SK-N-SH (cell line): Measurements from ENCODE around the gene HDAC2.
A peak's percentile ranks its signal among the peaks of the same experiment; 100 is the strongest.

Source experiments
- CHD2 ChIP-seq: fragments of 150-350 bp; IDR thresholded peaks from 2 replicates; pipeline ENCODE4 v1.6.1; 2018; ENCODE audit warnings: low read length; ENCODE audit not compliant: partially characterized antibody
- FOXJ3 ChIP-seq: sonication (generic); formaldehyde crosslinking; IDR thresholded peaks from 2 replicates; pipeline ENCODE4 v1.5.1; 2020; ENCODE audit warnings: mild to moderate bottlenecking, missing genetic modification reagents
- GABPA ChIP-seq: IDR thresholded peaks from 2 replicates; pipeline ENCODE4 v1.4.0; 2012; ENCODE audit warnings: low read depth, mild to moderate bottlenecking
- RXRA ChIP-seq: IDR thresholded peaks from 2 replicates; pipeline ENCODE4 v1.4.0; 2012; ENCODE audit warnings: low read depth, mild to moderate bottlenecking, borderline replicate concordance
- SIN3A ChIP-seq: IDR thresholded peaks from 2 replicates; pipeline ENCODE4 v1.6.1; 2012; ENCODE audit warnings: low read depth, mild to moderate bottlenecking, low read length, moderate library complexity, borderline replicate concordance
- SMC3 ChIP-seq: IDR thresholded peaks from 2 replicates; pipeline ENCODE4 v1.6.1; 2012; ENCODE audit warnings: low read depth, low read length, improper control_type of control experiment
- TAF1 ChIP-seq: IDR thresholded peaks from 2 replicates; pipeline ENCODE4 v1.6.1; 2012; ENCODE audit warnings: low read depth, mild to moderate bottlenecking, low read length, moderate library complexity, borderline replicate concordance
- TF ChIP-seq, protein P1 (sequence below): IDR thresholded peaks from 2 replicates; pipeline ENCODE4 v1.4.0; 2012; ENCODE audit warnings: low read depth
- TF ChIP-seq, protein P2 (sequence below): fragments of 200-600 bp; sonication (generic); IDR thresholded peaks from 2 replicates; pipeline ENCODE4 v1.6.1; 2017; ENCODE audit warnings: antibody characterized with exemption, mild to moderate bottlenecking, moderate library complexity

DNA sequence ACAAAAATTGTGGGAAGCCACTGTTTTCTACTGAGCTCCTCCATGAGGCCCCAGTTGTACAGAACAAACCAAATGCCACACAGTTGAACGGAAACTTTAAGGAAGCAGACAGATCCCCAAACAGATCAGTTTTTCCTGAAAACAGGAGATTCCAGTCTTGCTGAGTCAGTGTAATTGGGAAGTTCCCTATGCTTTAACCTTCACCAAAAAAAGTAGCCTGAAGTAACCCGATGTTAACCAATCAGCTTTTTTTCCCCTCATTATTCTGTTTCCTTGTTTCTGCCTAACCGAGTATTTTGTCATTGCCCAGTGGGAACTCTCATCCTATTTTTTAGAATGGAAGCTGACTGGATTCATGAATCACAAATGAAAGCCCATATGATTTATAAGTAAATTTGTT is 77.1 kb downstream of the HDAC2 start:
- TF ChIP-seq RXRA (peak; percentile 17; the same call in 1 of the 2 replicates), CHD2 (no peak), FOXJ3 (no peak), SMC3 (no peak), TAF1 (no peak), SIN3A (no peak), GABPA (no peak)
- TF ChIP-seq, protein P1, sequence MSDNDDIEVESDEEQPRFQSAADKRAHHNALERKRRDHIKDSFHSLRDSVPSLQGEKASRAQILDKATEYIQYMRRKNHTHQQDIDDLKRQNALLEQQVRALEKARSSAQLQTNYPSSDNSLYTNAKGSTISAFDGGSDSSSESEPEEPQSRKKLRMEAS: no peak
- TF ChIP-seq, protein P2, sequence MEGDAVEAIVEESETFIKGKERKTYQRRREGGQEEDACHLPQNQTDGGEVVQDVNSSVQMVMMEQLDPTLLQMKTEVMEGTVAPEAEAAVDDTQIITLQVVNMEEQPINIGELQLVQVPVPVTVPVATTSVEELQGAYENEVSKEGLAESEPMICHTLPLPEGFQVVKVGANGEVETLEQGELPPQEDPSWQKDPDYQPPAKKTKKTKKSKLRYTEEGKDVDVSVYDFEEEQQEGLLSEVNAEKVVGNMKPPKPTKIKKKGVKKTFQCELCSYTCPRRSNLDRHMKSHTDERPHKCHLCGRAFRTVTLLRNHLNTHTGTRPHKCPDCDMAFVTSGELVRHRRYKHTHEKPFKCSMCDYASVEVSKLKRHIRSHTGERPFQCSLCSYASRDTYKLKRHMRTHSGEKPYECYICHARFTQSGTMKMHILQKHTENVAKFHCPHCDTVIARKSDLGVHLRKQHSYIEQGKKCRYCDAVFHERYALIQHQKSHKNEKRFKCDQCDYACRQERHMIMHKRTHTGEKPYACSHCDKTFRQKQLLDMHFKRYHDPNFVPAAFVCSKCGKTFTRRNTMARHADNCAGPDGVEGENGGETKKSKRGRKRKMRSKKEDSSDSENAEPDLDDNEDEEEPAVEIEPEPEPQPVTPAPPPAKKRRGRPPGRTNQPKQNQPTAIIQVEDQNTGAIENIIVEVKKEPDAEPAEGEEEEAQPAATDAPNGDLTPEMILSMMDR: no peak
